ENCODE measurements around the gene PRKAR1B. TPM values are rescaled to one million over a fixed set of nuclear protein-coding genes. Genes with fewer than 3 reads are reported as not detected.
A peak's percentile ranks its signal among the peaks of the same experiment; 100 is the strongest.

Gene PRKAR1B
- total RNA-seq, 1 donor from 2014 or later = 14.2 TPM

DNA sequence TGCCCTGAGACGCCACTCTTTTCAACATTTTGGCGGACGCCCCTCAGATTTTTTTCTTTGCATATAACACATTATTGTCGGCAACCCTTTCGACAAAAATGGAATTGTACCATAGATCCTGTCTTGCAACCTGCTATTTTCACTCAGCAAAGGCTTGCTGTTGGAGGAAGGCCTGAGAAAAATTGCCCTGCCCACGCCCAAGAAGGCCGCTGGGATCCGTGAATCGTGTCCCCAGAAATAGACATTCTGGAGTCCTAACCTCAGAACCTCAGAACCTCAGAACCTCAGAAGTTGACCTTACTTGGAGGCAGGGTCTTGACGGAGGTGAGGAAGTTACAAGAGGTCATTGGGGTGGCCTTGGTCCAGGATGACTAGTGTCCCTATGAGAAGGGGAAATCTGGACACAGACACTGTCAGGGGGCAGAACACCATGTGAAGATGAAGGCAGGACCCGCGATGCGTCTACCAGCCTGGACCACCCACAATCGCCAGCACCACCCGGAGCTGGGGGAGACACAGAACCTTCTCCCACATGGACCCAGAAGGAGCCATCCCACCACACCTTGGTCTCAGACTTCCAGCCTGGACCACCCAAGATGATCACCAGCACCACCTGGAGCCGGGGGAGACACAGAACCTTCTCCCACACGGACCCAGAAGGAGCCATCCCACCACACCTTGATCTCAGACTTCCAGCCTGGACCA is 19.6 kb downstream of the PRKAR1B start:
- intact Hi-C loops (cut with micrococcal nuclease) = no loop called here
- peaks cover 21% of the 10 kb centered on the region for H3K4me1 ChIP-seq
- H3K9me3 ChIP-seq (replicated peaks) = peaks cover 11% of the 10 kb centered on the region
- H3K27me3 ChIP-seq (ENCODE audit: low read depth) = peaks cover 3% of the 10 kb centered on the region
- H3K36me3 ChIP-seq = no peaks in the 10 kb centered on the region
- H3K4me3 ChIP-seq = no peak overlapping the region
- TF ChIP-seq, protein P1, sequence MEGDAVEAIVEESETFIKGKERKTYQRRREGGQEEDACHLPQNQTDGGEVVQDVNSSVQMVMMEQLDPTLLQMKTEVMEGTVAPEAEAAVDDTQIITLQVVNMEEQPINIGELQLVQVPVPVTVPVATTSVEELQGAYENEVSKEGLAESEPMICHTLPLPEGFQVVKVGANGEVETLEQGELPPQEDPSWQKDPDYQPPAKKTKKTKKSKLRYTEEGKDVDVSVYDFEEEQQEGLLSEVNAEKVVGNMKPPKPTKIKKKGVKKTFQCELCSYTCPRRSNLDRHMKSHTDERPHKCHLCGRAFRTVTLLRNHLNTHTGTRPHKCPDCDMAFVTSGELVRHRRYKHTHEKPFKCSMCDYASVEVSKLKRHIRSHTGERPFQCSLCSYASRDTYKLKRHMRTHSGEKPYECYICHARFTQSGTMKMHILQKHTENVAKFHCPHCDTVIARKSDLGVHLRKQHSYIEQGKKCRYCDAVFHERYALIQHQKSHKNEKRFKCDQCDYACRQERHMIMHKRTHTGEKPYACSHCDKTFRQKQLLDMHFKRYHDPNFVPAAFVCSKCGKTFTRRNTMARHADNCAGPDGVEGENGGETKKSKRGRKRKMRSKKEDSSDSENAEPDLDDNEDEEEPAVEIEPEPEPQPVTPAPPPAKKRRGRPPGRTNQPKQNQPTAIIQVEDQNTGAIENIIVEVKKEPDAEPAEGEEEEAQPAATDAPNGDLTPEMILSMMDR (IDR thresholded peaks at IDR 0.05; ENCODE audit: borderline replicate concordance) = no peak
- no peak overlapping the region for H3K27ac ChIP-seq (replicated peaks)
- no peak for DNase-seq

DNA sequence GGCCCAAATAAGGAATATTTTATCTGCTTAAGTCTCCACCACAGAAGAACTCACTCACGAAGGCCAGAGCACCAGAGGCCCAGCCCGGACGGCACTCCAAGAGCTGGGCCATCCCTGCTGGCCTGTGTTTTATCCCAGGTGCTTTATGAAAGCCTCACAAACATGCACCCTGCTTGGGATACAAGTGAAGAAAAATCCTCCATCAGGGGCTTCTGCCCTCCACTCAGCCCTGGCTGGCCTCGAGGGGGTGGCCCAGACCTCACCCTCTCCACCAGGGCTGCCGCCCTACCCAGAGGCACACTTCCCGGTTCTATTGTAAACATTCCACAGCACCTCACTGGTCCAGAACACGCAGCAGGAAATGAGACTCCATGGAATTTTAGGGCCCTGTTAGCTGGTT is 20.4 kb downstream of the PRKAR1B start:
- intact Hi-C loops (cut with micrococcal nuclease) = no loop called here
- no peak overlapping the region for H3K27ac ChIP-seq (replicated peaks)
- no peak for DNase-seq
- no peak overlapping the region for H3K4me3 ChIP-seq
- no peaks in the 10 kb centered on the region for H3K36me3 ChIP-seq
- TF ChIP-seq, protein P1 (IDR thresholded peaks at IDR 0.05; ENCODE audit: borderline replicate concordance) = no peak
- peaks cover 18% of the 10 kb centered on the region for H3K4me1 ChIP-seq
- H3K9me3 ChIP-seq (replicated peaks) = peaks cover 11% of the 10 kb centered on the region
- no peaks in the 10 kb centered on the region for H3K27me3 ChIP-seq (ENCODE audit: low read depth)

DNA sequence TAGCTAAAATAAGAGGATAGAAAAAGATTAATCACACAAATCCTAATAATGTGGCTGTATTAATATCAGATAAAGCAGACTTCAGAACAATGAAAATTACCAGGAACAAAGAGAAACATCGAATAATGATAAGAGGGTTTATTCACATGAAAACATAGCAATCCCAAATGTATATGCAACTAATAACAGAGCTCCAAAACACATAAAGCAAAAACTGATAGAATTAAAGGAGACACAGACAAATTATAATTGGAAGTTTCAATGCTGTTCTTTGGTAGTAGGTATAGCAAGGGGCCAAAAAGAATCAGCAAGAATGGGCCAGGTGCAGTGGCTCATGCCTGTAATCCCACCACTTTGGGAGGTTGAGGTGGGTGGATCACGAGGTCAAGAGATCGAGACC is 24.0 kb downstream of the PRKAR1B start:
- Histone ChIP-seq H3K9me3 (replicated peaks) (peaks cover 11% of the 10 kb centered on the region), H3K27me3 (ENCODE audit: low read depth) (no peaks in the 10 kb centered on the region), H3K4me3 (no peak overlapping the region), H3K4me1 (peaks cover 30% of the 10 kb centered on the region), H3K27ac (replicated peaks) (no peak overlapping the region), H3K36me3 (no peaks in the 10 kb centered on the region)
- TF ChIP-seq, protein P1 (IDR thresholded peaks at IDR 0.05; ENCODE audit: borderline replicate concordance) = no peak
- intact Hi-C loops (cut with micrococcal nuclease) = no loop called here
- DNase-seq = no peak

DNA sequence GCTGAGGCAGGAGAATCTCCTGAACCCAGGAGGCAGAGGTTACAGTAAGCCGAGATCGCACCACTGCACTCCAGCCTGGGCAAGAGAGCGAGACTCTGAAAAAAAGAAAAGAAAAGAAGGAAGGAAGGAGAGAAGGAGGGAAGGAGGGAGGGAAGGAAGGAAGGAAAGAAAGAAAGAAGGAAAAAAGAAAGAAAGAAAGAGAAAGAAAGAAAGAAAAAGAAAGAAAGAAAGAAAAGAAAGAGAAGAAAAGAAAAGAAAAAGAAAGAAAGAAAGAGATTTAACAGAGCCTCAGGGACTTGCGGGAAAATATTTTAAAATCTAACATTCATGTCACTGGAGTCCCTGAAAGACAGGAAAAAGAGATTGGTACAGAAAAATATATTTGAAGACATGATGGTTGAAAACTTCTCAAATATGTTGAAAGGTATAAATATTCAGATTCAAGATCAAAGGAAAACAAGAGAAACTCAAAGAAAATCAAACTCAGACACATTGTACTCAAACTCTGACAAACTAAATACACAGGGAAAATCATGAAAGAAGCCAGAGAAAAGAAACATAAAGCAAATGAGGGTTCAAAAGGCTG is 25.9 kb downstream of the PRKAR1B start:
- Histone ChIP-seq H3K4me3 (no peak overlapping the region), H3K36me3 (no peaks in the 10 kb centered on the region), H3K27me3 (ENCODE audit: low read depth) (no peaks in the 10 kb centered on the region), H3K4me1 (peaks cover 38% of the 10 kb centered on the region), H3K27ac (replicated peaks) (no peak overlapping the region), H3K9me3 (replicated peaks) (peaks cover 11% of the 10 kb centered on the region)
- TF ChIP-seq, protein P1 (IDR thresholded peaks at IDR 0.05; ENCODE audit: borderline replicate concordance) = no peak
- intact Hi-C loops (cut with micrococcal nuclease) = no loop called here
- no peak for DNase-seq

DNA sequence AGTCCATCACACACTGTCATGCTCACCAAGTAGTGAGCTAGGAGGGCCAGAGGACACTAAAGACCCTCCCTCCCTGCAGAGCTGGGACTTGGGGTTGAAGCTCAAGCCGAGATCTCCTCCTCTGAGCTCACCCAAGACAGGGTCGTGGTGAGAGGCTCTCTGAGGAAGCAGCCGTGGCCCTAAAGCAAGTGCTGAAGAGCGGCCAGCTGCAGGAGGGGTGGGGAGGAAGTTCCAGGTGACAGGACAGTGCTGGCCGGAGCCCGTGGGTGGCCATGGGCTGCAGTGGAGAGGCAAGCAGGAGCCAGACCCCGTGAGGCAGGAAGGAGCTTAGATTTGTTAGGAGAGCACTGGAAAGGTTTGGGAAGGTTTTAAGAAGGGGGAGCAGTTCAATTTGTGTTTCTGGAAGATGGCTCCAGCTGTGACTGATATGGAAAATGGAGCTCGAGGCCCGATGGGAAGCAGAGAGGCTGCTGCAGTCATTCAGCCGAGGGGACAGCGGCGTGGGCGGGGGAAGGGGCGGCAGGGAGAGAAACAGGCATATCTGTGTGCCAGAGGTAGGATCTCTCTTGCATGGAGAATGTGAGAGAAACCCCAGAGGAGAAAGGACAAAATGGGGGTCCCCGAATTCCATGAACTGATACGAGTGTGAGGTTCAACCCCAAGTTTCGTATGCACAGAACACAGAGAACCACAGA is 27.5 kb downstream of the PRKAR1B start:
- intact Hi-C loops (cut with micrococcal nuclease) = no loop called here
- no peak for DNase-seq
- Histone ChIP-seq H3K4me3 (peak overlapping the region; percentile 17), H3K27ac (replicated peaks) (peak overlapping the region; percentile 56), H3K27me3 (ENCODE audit: low read depth) (no peaks in the 10 kb centered on the region), H3K4me1 (peaks cover 30% of the 10 kb centered on the region), H3K9me3 (replicated peaks) (peaks cover 11% of the 10 kb centered on the region), H3K36me3 (no peaks in the 10 kb centered on the region)
- TF ChIP-seq, protein P1 (IDR thresholded peaks at IDR 0.05; ENCODE audit: borderline replicate concordance) = no peak

Measured in left ventricle myocardium inferior (tissue), 1 donor.